Fibroblast of lung (primary cell): ENCODE measurements around the gene GATC.

Source experiments
- CTCF ChIP-seq, 2 donors: IDR thresholded peaks in 1 of 2; conservative IDR thresholded peaks in 1 of 2; 1 replicate in 1 of 2; 2 replicates in 1 of 2; pipeline ENCODE4 v1.5.1; 2011 to 2012; ENCODE audit warnings: low read length in 2 of 2, control low read depth in 1 of 2, inconsistent platforms in 1 of 2, low read depth in 1 of 2, mild to moderate bottlenecking in 1 of 2
- EZH2 ChIP-seq: IDR thresholded peaks from 2 replicates; pipeline ENCODE4 v1.5.1; 2012; ENCODE audit warnings: low read length, control low read depth, mild to moderate bottlenecking; ENCODE audit errors: missing control alignments

DNA sequence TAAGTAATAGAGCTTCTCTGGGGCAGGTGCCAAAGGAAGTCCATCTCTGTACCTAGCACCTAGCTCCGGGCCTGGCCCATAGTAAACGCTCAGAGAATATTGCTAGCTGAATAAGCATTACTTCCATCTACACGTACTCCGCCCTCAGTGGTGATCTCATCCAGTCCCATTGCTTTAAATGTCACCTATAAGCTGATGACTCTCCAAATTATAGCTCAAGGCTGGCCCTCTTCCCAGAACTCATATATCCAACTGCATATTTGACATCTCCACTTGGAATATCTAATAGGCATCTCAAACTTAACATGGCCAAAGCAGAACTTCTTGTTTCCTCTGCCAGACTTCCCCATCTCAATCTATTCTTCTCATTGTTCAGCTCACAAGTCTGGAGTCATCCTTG is 42.8 kb downstream of the GATC start:
- TF ChIP-seq CTCF (conservative IDR thresholded peaks at IDR 0.05 in 1 of 2, IDR thresholded peaks at IDR 0.05 in 1 of 2; ENCODE audit: low read depth in 1 of 2, low read length in 2 of 2) (no peak), EZH2 (no peak)
